ENCODE results near the gene GNPTG. TPM values are rescaled to one million over a fixed set of nuclear protein-coding genes. Genes with fewer than 3 reads are reported as not detected.
A peak's percentile ranks its signal among the peaks of the same experiment; 100 is the strongest.

Gene GNPTG
- polyA plus RNA-seq, 3 donors, result 49.2 to 76.7 (median 65.5) TPM

DNA sequence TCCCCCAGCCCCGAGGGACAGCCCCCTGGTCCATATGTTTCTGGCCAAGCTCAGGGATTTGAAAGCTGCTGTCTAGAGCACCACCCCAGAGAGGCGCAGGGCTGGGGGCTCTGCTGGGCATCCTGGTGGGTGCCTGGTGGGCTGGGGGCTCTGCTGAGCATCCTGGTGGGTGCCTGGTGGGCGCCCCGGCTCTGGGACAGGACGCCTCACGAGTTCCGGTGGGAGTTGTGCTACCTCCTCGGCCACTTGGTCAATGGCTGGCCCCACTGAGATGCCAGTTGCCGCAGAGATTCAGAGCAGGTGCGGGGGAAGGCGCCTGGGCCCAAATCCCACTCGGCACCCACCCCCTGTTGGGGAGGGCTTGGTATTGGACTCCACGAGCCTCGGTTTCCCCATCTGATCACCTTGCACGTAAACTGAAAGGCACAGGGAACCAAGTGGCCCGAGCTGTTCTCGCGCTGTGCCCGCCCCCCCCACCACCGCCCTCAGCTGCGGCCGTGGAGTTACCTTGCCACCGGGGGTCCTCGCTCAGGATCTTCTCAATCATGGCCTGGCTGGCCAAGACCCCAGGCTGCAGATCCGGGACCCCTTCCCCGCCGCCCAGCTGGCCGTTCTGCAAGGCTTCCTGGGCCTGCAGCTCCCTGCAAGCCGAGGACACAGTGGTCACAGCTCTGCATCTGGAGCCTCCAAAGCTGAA lies 49.5 kb downstream of the GNPTG start:
- no peak for DNase-seq (ENCODE audit: extremely low read depth in 1 of 11, low read depth in 9 of 11, low spot score in 4 of 11)

DNA sequence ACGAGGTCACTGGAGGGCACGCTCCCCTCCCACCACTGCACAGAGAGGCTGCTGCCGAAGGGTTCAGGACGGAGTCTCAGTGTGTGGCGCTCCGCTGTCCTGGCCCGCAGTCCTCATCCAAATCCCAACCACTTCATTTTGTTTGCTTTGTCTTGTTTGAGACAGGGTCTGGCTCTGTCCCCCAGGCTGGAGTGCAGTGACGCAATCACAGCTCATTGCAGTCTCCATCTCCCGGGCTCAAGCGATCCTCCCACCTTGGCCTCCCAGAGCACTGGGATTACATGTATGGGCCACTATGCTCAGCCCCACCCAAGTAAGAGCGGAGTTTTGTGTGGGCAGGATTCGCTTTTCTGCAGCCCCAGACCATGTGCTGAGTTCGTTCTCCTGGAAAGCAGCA lies 50.0 kb downstream of the GNPTG start:
- DNase-seq (ENCODE audit: extremely low read depth in 1 of 11, low read depth in 9 of 11, low spot score in 4 of 11), result no peak

DNA sequence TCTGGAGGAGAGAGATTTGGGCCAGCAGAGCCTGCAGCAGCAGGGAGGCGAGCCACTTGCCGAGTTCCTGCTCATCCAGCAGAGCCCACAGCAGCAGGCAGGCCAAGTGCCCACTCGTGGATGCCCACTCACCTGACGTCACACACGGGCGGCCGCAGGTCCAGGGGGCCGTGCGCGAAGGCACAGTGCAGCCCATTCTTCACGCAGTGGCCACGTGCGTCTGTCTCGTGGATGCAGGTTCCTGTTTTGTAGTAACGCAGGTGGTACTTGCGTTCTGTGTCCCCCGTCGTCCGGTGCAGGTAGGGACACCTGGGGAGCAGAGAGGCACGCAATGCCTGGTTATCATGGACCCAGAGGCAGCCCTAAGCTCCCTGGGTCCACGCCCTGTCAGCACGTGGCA lies 51.3 kb downstream of the GNPTG start:
- no peak for DNase-seq (ENCODE audit: extremely low read depth in 1 of 11, low read depth in 9 of 11, low spot score in 4 of 11)

DNA sequence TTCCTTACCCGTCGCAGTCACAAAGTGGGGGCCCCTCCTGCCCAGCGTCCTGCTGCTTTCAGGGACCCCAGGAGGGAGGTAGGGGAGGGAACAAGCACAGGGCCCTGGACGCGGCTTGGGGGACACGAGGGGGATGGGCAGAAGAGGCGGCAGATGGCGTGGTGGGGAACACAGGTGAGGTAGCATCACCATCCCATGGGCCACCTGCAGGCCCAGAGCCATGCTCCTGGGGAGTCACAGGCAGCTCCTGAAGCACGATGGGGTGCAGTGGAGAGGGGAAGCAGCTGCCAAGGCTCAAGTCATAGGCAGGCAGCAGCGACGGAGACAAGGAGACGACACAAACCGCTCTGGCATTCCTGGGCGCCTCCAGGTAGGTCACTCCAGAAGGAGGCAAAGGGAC lies 52.0 kb downstream of the GNPTG start:
- no peak for DNase-seq (ENCODE audit: extremely low read depth in 1 of 11, low read depth in 9 of 11, low spot score in 4 of 11)

DNA sequence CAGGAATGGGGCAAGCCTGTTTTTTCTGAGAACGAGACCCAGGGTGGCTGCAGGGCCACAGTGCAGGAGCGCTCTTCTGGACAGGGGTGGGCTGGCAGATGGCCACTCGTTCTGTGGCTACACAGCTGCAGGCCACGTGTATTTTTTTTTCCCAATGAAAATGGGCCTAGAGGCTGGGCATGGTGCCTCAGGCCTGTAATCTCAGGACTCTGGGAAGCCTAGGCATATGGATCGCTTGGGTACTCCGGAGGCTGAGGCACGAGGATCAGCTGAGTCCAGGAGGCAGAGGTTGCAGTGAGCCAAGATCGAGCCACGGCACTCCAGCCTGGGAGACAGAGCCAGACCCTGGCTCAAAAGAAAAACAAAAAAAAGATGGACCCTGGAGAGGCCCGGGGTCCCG lies 56.0 kb downstream of the GNPTG start:
- DNase-seq (ENCODE audit: extremely low read depth in 1 of 11, low read depth in 9 of 11, low spot score in 4 of 11), result no peak

DNA sequence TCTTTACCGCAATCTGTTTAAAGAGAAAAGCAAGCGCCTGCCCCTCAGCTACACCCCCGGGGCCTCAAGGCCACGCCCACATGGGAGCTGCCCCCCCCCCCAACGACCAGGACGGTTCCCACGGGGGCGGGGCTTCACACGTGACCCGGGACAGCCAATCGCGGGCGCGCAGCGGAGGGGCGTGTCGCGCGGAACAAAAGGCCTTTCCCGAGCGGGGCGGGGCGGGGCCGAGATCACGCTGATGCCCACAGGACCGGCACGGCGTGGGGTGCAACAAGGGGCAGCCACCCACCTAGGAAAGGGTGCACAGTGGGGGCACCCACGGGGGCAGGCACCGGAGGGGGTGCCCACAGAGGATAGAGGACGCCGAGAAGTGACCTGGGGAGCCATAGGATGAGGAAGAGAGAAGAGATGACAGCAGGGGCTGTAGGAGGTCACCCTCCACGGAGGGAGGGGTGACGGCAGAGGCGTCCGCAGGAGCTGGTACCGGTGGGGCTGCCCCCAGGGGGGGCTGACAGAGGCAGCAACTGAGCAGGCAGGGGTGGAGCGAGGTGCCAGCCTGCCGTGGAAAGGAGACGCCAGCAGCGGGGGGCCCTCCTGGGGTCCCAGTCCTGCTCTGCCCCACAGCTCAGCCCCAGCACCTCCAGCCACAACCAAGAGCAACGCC lies 56.6 kb downstream of the GNPTG start:
- peak in 10 of 11 donors; percentile 68 to 88 (median 83) for DNase-seq (ENCODE audit: extremely low read depth in 1 of 11, low read depth in 9 of 11, low spot score in 4 of 11)

DNA sequence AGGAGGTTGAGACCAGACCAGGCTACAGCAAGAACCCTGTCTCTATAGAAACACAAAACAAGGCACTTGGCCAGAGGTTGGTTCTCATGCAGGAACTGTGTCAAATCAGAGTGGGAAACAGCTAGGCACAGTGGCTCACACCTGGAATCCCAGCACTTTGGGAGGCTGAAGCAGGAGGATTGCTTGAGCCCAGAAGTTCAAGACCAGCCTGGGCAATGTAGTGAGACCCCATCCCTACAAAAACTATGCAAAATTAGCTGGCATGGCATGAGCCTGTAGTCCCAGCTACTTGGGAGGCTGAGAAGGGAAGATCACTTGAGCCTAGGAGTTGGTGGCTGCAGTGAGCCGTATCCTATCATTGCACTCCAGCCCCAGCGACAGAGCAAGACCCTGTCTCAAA lies 61.1 kb downstream of the GNPTG start:
- no peak for DNase-seq (ENCODE audit: extremely low read depth in 1 of 11, low read depth in 9 of 11, low spot score in 4 of 11)

Other genes with a start within 250 kb of the GNPTG start
- 10 to 100 TPM; 20.3 to 30.5 (median 29.4) TPM for gene CACNA1H, start 198.8 kb upstream of the GNPTG start, polyA plus RNA-seq (ENCODE audit: insufficient read length in 3 of 3)
- 1 to 10 TPM; 1.1 to 1.7 (median 1.1) TPM for gene TPSG1, start 126.7 kb upstream of the GNPTG start, polyA plus RNA-seq (ENCODE audit: insufficient read length in 3 of 3)
- gene TPSB2, start 121.7 kb upstream of the GNPTG start, polyA plus RNA-seq (ENCODE audit: insufficient read length in 3 of 3), result under 1 TPM in 1 of 3 donors, not detected in 2; 0.37 TPM
- gene TPSAB1, start 111.2 kb upstream of the GNPTG start, polyA plus RNA-seq (ENCODE audit: insufficient read length in 3 of 3), result under 1 TPM in 1 of 3 donors, not detected in 2; 0.22 TPM
- under 1 TPM in 1 of 3 donors, not detected in 2; 0.95 TPM for gene TPSD1, start 95.9 kb upstream of the GNPTG start, polyA plus RNA-seq (ENCODE audit: insufficient read length in 3 of 3)
- 100 to 1,000 TPM; 151 to 176 (median 155) TPM for gene UBE2I, start 42.3 kb upstream of the GNPTG start, polyA plus RNA-seq (ENCODE audit: insufficient read length in 3 of 3)
- 10 to 100 TPM in 1 of 3 donors, 1 to 10 TPM in 2; 5.3 to 14.6 (median 6.6) TPM for gene BAIAP3, start 18.3 kb upstream of the GNPTG start, polyA plus RNA-seq (ENCODE audit: insufficient read length in 3 of 3)
- 10 to 100 TPM; 34.7 to 57.8 (median 54.9) TPM for gene TSR3, start 53 bp upstream of the GNPTG start, polyA plus RNA-seq (ENCODE audit: insufficient read length in 3 of 3)
- 10 to 100 TPM; 16.2 to 30.6 (median 20.0) TPM for gene UNKL, start 62.8 kb downstream of the GNPTG start, polyA plus RNA-seq (ENCODE audit: insufficient read length in 3 of 3)
- gene UQCC4, start 68.8 kb downstream of the GNPTG start, polyA plus RNA-seq (ENCODE audit: insufficient read length in 3 of 3), result 10 to 100 TPM; 11.4 to 16.3 (median 13.6) TPM
- not detected for gene PERCC1, start 79.1 kb downstream of the GNPTG start, polyA plus RNA-seq (ENCODE audit: insufficient read length in 3 of 3)
- gene CCDC154, start 92.6 kb downstream of the GNPTG start, polyA plus RNA-seq (ENCODE audit: insufficient read length in 3 of 3), result 1 to 10 TPM; 2.0 to 3.9 (median 3.6) TPM
- gene CLCN7, start 123.1 kb downstream of the GNPTG start, polyA plus RNA-seq (ENCODE audit: insufficient read length in 3 of 3), result 10 to 100 TPM; 44.9 to 62.2 (median 51.7) TPM
- under 1 TPM in 1 of 3 donors, not detected in 2; 0.09 TPM for gene PTX4, start 137.0 kb downstream of the GNPTG start, polyA plus RNA-seq (ENCODE audit: insufficient read length in 3 of 3)
- 10 to 100 TPM; 24.1 to 46.2 (median 38.0) TPM for gene TELO2, start 141.4 kb downstream of the GNPTG start, polyA plus RNA-seq (ENCODE audit: insufficient read length in 3 of 3)
- 10 to 100 TPM; 15.9 to 23.6 (median 22.6) TPM for gene TMEM204, start 181.7 kb downstream of the GNPTG start, polyA plus RNA-seq (ENCODE audit: insufficient read length in 3 of 3)